Cerebellar cortex (tissue), 1 donor: Measurements from ENCODE around the gene FREM2.

Experiments
- DNase-seq: peaks from one replicate; pipeline ENCODE4 v3.0.0-alpha.2; 2015; ENCODE audit warnings: low spot score

FREM2 gene

DNA sequence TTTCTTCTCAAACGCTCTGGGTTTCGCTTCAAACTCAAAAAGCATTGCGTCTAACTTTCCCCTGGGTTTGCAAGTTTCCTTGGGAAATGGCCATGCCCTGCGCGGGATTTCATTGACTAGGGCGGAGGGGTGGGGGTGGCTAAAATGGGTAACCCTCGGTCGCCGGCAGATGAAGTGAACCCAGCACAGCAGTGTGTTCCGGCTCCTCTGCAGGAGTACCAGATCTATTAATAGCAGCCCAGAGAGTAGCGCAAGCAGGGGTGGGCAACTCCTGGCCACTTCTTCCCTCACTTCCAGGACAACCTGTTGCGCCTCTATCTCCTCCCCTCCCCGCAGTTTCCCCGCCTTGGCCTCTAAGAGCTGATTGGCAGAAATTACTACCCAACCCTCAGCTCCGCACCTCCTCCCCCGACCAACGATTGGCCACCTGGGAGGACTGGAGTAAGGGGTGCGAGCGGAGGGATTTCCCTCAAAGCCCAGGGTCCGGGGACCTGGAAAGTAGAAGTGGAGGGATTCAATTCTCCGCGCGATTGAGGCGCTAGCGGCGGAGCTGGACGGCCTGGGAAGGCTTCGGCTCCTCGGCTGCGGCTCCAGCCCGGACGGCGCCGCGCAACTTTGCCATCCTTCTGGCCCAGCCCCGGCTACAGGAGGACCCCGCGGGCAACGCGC, at the start of gene FREM2:
Gene FREM2 (plus strand): TSS at position 501 of the 669 bp plus-strand sequence. CDS start 268 bp downstream, outside the sequence.
- peak; percentile 12 for DNase-seq

GRCh38 chr13:38637576-38637975, 49.3 kb upstream of the FREM2 start:
- DNase-seq: no peak

DNA sequence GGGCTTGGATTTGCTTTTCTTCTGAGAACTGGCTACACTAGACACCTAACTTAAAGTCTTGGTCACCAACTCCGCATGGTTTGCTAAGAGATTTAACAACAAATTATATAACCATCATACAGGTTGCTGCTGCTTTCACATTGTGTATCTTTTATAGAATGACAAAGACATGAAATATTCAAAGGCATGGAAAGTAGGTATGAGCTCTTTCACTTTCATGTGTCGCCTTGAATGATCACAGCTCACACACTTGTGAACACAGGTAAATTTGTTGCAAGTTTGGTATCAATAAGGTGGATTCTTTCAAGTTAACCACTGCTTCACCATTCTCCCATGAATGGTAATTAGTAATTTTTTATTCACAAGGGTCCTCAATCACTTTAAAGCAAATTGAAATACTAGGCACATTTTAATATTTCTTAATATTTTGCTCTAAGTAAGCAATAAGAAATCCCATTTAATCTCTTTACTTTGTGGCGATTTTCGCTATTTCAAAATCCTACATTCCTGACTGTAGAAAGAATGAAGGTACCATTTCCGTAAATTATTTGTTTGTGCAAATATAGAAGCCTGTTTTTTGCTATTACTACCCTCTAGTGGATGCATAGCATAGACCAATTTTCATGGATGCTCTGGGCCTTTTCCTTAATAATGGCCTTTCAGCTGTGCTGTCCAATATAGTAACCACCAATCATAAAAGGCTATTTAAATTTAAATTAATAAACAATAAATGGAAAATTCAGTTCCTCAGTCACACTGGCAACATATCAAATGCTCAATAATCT, 45.5 kb upstream of the FREM2 start:
- no peak for DNase-seq

DNA sequence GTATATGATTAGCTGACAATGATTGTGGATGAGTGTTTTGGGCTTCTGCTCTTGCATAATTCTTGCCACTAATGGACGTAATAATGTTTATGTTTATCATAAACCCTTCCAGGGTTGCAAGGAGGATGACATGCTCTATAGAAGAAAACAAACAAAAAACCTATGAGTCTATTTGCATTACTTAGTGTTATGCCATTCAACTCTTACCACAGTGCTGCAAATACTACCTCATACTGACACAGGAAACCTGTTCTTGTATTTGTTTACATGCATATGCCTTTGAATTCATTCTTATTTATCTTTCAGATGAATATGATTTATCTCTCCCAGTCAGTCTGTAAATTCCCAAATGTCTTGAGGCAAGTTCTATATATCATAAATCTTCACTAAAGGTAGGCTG, 39.6 kb upstream of the FREM2 start:
- no peak for DNase-seq

GRCh38 chr13:38648912-38649311, 38.0 kb upstream of the FREM2 start:
- no peak for DNase-seq

DNA sequence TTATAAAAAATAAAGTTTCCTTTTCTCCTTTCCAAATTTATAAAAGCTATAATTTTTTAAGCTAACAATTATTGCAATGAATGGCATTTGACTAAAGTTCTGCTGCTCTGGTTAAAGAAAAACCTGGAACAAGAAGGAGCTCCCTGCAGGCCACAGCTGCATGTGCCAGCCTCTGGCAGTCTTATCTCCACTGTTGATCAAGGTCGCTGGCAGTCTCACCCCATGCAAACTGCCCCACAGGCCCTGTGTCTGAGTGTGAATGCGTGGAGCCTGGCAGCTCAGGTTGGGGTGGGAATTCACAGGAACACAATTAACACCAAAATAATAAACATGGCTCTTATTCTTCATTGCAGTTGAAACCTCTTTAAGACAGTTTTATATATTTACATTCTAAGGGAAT, 30.2 kb upstream of the FREM2 start:
- DNase-seq: no peak

DNA sequence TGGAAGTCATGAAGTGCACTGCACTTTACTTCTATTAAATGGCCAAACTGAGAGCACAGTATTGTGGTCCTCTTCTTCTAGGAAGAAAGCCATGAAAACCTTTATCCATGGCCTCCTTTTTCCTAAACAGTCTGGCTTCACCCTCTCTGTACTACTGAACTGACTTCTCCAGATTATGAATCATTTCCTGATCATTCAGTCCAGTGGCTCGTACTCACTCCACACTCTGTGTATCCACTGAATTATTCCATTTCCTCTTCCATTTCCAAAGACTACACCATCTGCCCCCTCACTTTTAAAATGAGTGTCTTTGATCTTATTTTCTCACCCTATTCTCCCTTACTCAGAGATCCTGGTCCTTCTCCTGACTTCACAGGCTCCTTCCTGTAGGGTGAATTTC, 29.7 kb upstream of the FREM2 start:
- no peak for DNase-seq

DNA sequence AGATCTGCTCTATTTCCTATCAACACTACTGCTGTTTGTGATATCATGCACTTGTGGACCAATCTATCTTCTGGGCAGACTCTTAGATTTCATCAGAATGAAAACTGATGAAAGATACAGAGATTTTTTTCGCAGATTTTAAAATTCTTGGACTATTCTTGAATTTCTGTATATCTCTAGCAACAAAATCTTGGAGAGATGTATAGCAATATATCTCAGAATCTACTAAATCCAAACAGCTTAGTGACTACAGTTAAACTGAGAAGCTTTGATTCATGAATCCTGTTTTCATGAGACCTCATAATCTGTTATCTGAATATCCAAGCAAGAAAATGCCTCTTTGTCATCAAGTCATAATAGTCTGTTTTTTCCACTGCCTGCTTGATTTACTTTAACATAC, 28.0 kb upstream of the FREM2 start:
- DNase-seq: no peak

DNA sequence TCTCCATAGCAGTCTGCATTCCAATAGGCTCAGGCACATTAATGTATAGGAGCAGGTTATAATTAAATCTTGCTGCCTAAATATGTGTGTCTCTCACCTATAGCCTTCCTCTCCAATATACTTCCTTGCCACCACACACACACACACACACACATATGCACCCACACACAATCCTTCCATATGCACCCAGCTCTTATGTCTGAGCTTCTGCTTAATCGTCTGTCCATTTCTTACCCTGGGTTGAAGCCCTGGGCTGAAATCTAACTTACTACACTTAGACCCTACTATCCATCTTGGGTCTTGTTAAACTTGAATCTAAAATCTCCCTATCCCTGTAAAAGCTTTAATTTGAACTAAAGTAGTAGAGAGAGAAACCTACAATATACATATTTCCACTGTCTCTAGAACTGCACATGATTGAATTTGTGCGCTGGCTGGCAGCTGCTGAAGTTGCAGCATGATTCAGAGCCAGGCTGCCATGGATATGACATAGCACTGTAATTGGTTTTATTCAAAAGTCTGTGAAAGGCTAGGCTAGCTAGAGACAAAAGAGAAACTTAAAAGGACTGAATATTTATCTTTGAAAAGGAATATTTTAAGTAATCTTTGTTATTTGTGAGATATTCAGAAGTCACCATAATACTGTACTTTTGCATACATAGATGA, 25.7 kb upstream of the FREM2 start:
- no peak for DNase-seq

DNA sequence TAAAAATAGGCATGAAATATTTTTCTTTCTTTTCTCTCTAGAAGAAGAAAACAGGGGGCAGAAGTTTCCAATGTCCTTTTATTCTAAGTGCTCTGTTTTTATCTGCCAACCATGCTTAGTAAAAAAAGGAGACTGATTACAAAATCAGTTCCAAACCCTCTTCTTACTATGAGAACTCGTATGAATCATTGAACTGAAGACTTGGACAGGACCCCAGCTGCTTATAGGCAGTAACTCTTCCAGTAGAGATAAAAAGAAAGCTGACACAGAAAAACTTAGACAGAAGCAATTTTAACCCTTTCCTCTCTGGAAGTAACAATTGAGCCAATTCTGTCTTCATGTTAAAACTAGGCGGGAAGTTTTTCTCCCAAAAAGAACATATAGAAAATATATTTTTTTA, 24.5 kb upstream of the FREM2 start:
- no peak for DNase-seq

- DNase-seq: no peak
These were observed 22.0 kb upstream of the FREM2 start for GRCh38 chr13:38664906-38665305.

DNA sequence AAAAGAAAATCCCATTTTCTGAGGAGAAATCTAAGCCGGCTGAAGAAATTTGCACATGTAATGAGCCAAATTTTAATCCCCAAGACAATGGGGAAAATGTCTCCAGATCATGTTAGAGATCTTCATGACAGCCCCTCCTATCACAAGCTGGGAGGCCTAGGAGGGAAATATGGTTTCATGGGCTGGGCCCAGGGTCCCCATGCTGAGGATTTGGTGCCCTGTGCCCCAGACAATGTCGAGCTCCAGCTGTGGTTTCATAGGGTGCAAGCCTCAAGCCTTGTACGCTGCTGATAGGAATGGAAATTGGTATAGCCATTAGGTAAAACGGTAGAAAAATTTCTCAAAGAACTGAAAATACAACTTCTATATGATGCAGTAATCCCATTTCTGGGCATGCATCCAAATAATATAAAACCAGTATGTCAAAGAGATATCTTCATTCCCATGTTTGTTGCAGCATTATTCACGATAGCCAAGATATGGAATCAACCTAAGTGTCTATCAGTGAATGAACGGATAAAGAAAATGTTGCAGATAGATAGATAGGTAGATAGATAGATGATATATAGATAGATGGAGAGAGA, 19.3 kb upstream of the FREM2 start:
- DNase-seq: no peak

DNA sequence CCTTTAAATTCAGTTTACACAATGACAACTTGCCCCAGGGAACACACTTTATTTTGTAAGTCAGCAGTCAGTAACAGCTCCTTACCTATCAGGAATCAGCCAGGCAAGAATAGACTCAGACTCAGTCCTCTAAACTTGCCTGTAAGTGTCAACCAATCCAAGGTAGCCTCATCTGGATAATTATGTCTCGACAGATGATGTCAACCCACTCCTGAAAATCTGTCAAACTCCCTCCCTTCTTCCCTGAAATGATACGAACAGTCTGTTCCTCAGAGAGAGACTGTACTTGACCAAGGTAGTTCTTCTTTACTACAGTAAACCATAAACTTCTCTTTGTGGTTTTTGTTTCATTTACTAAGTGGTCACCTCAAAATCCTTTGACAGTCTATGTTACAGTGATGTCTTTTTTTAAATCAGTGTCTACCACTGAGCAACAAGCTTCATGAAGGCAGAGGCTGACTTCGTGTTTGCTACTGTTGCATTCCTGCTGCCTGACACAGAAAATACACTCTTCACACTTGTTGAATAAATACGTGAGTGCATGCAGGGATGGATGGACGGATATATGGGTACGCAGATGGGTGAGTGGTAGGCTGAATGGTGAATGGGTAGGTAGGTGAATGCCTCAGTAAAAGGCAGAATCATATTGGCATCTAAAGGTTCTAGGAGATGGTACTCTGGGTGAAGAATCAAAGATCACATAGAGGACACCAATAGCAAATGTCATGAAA, 17.5 kb upstream of the FREM2 start:
- DNase-seq: no peak

DNA sequence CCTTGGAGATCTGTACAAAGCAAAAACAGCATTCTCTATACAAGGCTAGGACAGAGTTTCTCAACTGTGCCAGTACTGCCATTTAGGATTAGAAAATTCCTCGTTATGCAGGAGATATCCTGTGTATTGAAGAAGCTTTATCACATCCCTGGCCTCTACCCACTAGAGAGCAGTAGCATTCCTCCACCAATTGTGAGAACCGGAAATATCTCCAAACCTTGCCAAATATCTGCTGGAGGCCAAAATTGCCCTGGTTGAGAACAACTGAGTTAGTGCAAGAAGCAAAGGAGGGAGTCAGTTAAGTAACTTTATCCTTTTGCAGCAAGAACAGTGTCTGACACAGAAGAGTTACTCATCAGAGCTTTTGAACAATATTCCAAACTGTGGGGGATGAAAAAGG, 16.2 kb upstream of the FREM2 start:
- no peak for DNase-seq

DNA sequence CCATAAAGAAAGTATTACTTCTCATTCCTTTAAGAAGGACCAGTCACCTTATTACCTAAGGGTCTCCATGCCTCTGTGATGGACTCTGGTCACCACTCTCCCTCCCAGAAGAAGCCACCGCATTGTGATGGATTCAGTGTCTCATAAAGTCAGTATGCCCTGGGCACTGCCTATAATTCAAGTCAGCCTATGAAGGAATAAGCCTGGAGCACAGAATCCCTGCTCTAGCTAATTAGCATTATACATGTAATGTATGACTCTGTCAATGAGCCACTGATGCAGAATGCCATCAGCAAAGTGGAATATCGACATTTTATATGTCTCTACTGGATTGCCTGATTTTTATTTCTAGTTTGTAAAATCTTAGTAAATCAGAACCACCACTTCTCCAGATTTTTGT, 14.9 kb upstream of the FREM2 start:
- no peak for DNase-seq

DNA sequence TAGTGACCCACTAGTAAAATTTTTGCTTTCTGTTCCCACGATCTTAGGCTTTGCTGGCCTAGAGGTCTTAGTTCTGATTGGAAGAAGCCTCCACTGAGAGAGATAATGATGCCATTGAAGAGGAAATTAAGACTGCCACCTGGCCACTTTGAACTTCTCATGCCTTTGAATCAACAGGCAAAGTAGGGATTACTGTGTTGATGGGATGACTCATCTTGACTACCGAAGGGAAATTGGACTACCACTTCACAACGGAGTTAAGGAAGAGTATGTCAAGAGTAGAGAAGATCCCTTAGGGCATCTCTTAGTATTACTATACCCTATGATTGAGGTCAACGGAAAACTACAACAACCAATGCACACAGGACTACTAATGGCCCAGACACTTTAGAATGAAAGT, 12.7 kb upstream of the FREM2 start:
- DNase-seq: no peak

DNA sequence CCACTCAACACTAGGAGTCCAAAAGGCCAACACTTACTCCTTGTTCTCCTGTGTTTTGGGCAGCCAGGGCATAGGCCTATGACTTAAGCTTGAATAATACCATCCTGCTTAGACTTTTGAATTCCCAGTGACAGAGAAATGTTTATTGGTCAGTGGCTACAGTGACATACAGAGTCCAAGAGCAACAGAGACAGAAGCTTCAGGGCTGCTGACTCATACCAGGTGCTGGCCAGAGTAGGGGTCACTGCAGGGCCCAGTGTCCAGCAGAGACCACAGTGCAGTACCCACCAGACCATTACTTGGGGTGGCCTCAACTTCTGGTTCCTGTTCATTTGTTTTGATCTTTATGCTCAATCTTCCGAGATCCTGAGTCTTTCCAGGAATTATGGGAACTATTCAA, 6.0 kb upstream of the FREM2 start:
- DNase-seq: no peak

DNA sequence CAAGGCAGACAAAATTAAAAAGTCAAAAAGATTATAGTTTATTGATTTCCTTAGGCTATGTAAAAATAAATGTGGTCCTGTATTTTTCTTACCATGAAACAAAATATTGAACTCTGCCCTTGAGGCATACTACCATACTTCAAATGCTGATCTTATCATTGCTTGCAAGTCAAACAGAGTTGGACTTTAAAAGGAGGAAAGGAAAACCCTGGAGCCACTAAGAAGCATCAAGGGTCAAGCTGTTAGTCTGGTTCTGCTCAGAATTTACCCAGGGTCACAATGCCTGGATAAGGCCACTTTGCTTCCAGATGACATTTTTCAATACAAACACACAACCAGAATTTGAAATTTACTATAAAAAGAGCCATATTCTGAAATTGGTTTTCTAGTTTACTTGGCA, 2.2 kb upstream of the FREM2 start:
- DNase-seq: no peak

- no peak for DNase-seq
These were observed 1.4 kb upstream of the FREM2 start for GRCh38 chr13:38685431-38685830.

- DNase-seq: peak; percentile 20
These were observed 802 bp upstream of the FREM2 start for GRCh38 chr13:38685974-38686576.
